H1 (cell line): ENCODE data around the gene PRKN. TPM values are rescaled to one million over a fixed set of nuclear protein-coding genes. Genes with fewer than 3 reads are reported as not detected.

Source experiments
- CHD1 ChIP-seq: IDR thresholded peaks from 2 replicates; pipeline ENCODE4 v1.6.1; 2012; ENCODE audit warnings: low read depth, low read length, improper control_type of control experiment
- KDM5A ChIP-seq: fragments of 200-600 bp; IDR thresholded peaks from 2 replicates; pipeline ENCODE4 v1.7.1; 2012; ENCODE audit warnings: mild to moderate bottlenecking, low read length, inconsistent platforms, mixed read lengths
- POU5F1 ChIP-seq: IDR thresholded peaks from 2 replicates; pipeline ENCODE4 v1.6.1; 2011; ENCODE audit warnings: low read depth, mild to moderate bottlenecking, low read length, moderate library complexity
- TAF7 ChIP-seq: optimal IDR thresholded peaks from 2 replicates; pipeline ENCODE3; 2011; ENCODE audit warnings: low read depth, mild to moderate bottlenecking, inconsistent platforms, low read length, moderate library complexity, borderline replicate concordance
- TEAD4 ChIP-seq: IDR thresholded peaks from 2 replicates; pipeline ENCODE4 v1.6.1; 2012; ENCODE audit warnings: low read depth, low read length, inconsistent platforms, mixed read lengths
- polyA plus RNA-seq, 7 experiments: library from polyadenylated mRNA; depleted of rRNA in 3 of 7; stranded (reverse) in 5 of 7; unstranded in 2 of 7; fragments of >200 nt in 5 of 7; fragments of 200-250 nt in 2 of 7; gene quantifications; 1 replicate in 5 of 7; 2 replicates in 1 of 7; 4 replicates in 1 of 7; pipeline versions ENCODE4 v1.2.1 to v1.2.3, GENCODE V29; 2011 to 2013; ENCODE audit warnings: missing spikeins in 2 of 7, mixed read lengths in 2 of 7
- total RNA-seq: library from RNA; stranded (reverse); fragmentation: NEBNext Ultra II Directional; extraction: Animal tissue kit (Norgen Biotek cat#: 25700); gene quantifications from 2 replicates; pipeline ENCODE4 v1.2.1, GENCODE V29; 2021
- TF ChIP-seq, protein P1 (sequence below): fragments of 300-600 bp; sonication (generic); IDR thresholded peaks from 2 replicates; pipeline ENCODE4 v1.7.1; 2012; ENCODE audit warnings: low read length, moderate library complexity, mild to moderate bottlenecking, inconsistent platforms; ENCODE audit not compliant: insufficient replicate concordance

The PRKN gene
- total and polyA plus RNA-seq, 2 of the 8 experiments (the other 6 are each of a cell fraction or from before 2014, with no cell fraction given), result 0.13 to 0.29 TPM

DNA sequence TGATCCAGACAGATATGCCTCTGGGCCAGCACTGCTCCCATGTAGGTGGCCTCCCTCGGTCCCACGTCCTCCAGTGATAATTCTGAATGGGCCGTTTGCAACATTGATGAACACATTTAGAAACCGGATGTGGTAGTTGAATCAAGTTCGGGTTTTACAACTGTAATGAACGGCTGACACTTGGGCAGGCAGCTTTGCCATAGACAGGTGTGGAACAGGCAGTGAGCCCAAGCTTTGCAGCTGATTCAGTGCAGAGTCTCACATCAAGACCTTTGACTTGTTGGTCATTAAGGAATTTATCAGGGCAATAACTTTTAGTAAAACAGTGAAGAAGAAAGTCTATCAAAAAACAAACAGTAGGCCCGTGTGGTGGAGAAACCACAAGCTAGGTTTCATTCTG lies 987.1 kb downstream of the PRKN start (continued):
- TF ChIP-seq, protein P1, sequence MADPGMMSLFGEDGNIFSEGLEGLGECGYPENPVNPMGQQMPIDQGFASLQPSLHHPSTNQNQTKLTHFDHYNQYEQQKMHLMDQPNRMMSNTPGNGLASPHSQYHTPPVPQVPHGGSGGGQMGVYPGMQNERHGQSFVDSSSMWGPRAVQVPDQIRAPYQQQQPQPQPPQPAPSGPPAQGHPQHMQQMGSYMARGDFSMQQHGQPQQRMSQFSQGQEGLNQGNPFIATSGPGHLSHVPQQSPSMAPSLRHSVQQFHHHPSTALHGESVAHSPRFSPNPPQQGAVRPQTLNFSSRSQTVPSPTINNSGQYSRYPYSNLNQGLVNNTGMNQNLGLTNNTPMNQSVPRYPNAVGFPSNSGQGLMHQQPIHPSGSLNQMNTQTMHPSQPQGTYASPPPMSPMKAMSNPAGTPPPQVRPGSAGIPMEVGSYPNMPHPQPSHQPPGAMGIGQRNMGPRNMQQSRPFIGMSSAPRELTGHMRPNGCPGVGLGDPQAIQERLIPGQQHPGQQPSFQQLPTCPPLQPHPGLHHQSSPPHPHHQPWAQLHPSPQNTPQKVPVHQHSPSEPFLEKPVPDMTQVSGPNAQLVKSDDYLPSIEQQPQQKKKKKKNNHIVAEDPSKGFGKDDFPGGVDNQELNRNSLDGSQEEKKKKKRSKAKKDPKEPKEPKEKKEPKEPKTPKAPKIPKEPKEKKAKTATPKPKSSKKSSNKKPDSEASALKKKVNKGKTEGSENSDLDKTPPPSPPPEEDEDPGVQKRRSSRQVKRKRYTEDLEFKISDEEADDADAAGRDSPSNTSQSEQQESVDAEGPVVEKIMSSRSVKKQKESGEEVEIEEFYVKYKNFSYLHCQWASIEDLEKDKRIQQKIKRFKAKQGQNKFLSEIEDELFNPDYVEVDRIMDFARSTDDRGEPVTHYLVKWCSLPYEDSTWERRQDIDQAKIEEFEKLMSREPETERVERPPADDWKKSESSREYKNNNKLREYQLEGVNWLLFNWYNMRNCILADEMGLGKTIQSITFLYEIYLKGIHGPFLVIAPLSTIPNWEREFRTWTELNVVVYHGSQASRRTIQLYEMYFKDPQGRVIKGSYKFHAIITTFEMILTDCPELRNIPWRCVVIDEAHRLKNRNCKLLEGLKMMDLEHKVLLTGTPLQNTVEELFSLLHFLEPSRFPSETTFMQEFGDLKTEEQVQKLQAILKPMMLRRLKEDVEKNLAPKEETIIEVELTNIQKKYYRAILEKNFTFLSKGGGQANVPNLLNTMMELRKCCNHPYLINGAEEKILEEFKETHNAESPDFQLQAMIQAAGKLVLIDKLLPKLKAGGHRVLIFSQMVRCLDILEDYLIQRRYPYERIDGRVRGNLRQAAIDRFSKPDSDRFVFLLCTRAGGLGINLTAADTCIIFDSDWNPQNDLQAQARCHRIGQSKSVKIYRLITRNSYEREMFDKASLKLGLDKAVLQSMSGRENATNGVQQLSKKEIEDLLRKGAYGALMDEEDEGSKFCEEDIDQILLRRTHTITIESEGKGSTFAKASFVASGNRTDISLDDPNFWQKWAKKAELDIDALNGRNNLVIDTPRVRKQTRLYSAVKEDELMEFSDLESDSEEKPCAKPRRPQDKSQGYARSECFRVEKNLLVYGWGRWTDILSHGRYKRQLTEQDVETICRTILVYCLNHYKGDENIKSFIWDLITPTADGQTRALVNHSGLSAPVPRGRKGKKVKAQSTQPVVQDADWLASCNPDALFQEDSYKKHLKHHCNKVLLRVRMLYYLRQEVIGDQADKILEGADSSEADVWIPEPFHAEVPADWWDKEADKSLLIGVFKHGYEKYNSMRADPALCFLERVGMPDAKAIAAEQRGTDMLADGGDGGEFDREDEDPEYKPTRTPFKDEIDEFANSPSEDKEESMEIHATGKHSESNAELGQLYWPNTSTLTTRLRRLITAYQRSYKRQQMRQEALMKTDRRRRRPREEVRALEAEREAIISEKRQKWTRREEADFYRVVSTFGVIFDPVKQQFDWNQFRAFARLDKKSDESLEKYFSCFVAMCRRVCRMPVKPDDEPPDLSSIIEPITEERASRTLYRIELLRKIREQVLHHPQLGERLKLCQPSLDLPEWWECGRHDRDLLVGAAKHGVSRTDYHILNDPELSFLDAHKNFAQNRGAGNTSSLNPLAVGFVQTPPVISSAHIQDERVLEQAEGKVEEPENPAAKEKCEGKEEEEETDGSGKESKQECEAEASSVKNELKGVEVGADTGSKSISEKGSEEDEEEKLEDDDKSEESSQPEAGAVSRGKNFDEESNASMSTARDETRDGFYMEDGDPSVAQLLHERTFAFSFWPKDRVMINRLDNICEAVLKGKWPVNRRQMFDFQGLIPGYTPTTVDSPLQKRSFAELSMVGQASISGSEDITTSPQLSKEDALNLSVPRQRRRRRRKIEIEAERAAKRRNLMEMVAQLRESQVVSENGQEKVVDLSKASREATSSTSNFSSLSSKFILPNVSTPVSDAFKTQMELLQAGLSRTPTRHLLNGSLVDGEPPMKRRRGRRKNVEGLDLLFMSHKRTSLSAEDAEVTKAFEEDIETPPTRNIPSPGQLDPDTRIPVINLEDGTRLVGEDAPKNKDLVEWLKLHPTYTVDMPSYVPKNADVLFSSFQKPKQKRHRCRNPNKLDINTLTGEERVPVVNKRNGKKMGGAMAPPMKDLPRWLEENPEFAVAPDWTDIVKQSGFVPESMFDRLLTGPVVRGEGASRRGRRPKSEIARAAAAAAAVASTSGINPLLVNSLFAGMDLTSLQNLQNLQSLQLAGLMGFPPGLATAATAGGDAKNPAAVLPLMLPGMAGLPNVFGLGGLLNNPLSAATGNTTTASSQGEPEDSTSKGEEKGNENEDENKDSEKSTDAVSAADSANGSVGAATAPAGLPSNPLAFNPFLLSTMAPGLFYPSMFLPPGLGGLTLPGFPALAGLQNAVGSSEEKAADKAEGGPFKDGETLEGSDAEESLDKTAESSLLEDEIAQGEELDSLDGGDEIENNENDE, result no peak
- no peak for TF ChIP-seq TAF7
- no peak for TF ChIP-seq CHD1
- TF ChIP-seq KDM5A, result no peak
- no peak for TF ChIP-seq POU5F1
- no peak for TF ChIP-seq TEAD4
- TF ChIP-seq, all 59 proteins: peak for 0
